Right lobe of liver (tissue), 4 donors: ENCODE measurements around the gene SAMD4A.

ENCODE experiments used
- CTCF ChIP-seq, 4 donors: fragments of 200-600 bp in 3 of 4; fragments of 450-650 bp in 1 of 4; IDR thresholded peaks; one replicate each; pipeline versions ENCODE4 v1.5.1 to v1.8.0; 2016 to 2022; ENCODE audit warnings: antibody characterized with exemption in 4 of 4, mild to moderate bottlenecking in 2 of 4
- POLR2A ChIP-seq: fragments of 450-650 bp; IDR thresholded peaks from one replicate; pipeline ENCODE4 v1.6.1; 2017; ENCODE audit warnings: antibody characterized with exemption, mild to moderate bottlenecking
- donor health status: DM: no; HTN: no; CAD: no.
- donor health status: DM: no; HTN: no; CAD: no.
- donor health status: DM: no; HTN: yes; CAD: no.

- TF ChIP-seq POLR2A, result no peak
- no peak for TF ChIP-seq CTCF (IDR thresholded peaks at IDR 0.05)
Measured at GRCh38 chr14:54697803-54698202, 130.9 kb downstream of the SAMD4A start.
